Liver (tissue), 9 donors: ENCODE measurements around the gene ZBP1. TPM values are rescaled to one million over a fixed set of nuclear protein-coding genes. Genes with fewer than 3 reads are reported as not detected.

Experiments used
- DNase-seq: peaks from one replicate; pipeline ENCODE4 v3.0.0-alpha.2; 2017; ENCODE audit warnings: low spot score
- H3K27ac ChIP-seq, 2 donors: one replicate each; pipeline ENCODE4 v1.7.0; 2013; ENCODE audit warnings: inconsistent platforms in 2 of 2, low read length in 2 of 2, control low read depth in 1 of 2, low read depth in 1 of 2, mild to moderate bottlenecking in 1 of 2
- H3K27me3 ChIP-seq, 4 donors: one replicate each; pipeline versions ENCODE4 v1.6.1 to v1.7.0; 2013; ENCODE audit warnings: low read length in 3 of 4, inconsistent platforms in 1 of 4, mild to moderate bottlenecking in 1 of 4, moderate library complexity in 1 of 4; ENCODE audit not compliant: control insufficient read depth in 4 of 4, insufficient read depth in 4 of 4
- H3K36me3 ChIP-seq, 4 donors: one replicate each; pipeline versions ENCODE4 v1.6.1 to v1.7.0; 2013; ENCODE audit warnings: low read length in 3 of 4, mild to moderate bottlenecking in 3 of 4, low read depth in 1 of 4, moderate library complexity in 1 of 4; ENCODE audit not compliant: control insufficient read depth in 4 of 4, insufficient read depth in 3 of 4
- H3K4me1 ChIP-seq, 4 donors: one replicate each; pipeline versions ENCODE4 v1.6.1 to v1.7.0; 2013; ENCODE audit warnings: low read length in 3 of 4, mild to moderate bottlenecking in 3 of 4, moderate library complexity in 1 of 4; ENCODE audit not compliant: control insufficient read depth in 4 of 4, insufficient read depth in 4 of 4
- H3K4me3 ChIP-seq, 3 donors: one replicate each; pipeline versions ENCODE4 v1.6.1 to v1.7.0; 2013; ENCODE audit warnings: low read length in 3 of 3, control low read depth in 1 of 3, low read depth in 1 of 3, mild to moderate bottlenecking in 1 of 3
- H3K9ac ChIP-seq, 2 donors: one replicate each; pipeline ENCODE4 v1.7.0; 2013; ENCODE audit warnings: low read length in 2 of 2, mild to moderate bottlenecking in 2 of 2, moderate library complexity in 2 of 2, control low read depth in 1 of 2, low read depth in 1 of 2
- H3K9me3 ChIP-seq, 4 donors: one replicate each; pipeline versions ENCODE4 v1.6.1 to v1.7.0; 2013; ENCODE audit warnings: low read length in 3 of 4; ENCODE audit not compliant: control insufficient read depth in 4 of 4
- EGR1 ChIP-seq, 2 donors: IDR thresholded peaks; 2 replicates each; pipeline ENCODE4 v1.6.1; 2016 to 2018; ENCODE audit warnings: antibody characterized with exemption in 2 of 2, low read depth in 2 of 2
- FOXA2 ChIP-seq: IDR thresholded peaks from 2 replicates; pipeline ENCODE4 v1.6.1; 2016; ENCODE audit warnings: antibody characterized with exemption
- GABPA ChIP-seq, 2 donors: IDR thresholded peaks in 1 of 2; conservative IDR thresholded peaks in 1 of 2; 2 replicates each; pipeline ENCODE4 v1.6.1; 2016; ENCODE audit warnings: antibody characterized with exemption in 2 of 2, mild to moderate bottlenecking in 1 of 2, moderate library complexity in 1 of 2
- HNF4A ChIP-seq, 2 donors: conservative IDR thresholded peaks; 2 replicates each; pipeline ENCODE4 v1.6.1; 2016; ENCODE audit warnings: antibody characterized with exemption in 2 of 2, mild to moderate bottlenecking in 2 of 2
- HNF4G ChIP-seq: IDR thresholded peaks from 2 replicates; pipeline ENCODE4 v1.6.1; 2016; ENCODE audit warnings: antibody characterized with exemption
- JUND ChIP-seq, 2 donors: IDR thresholded peaks; 2 replicates each; pipeline ENCODE4 v1.6.1; 2016; ENCODE audit warnings: antibody characterized with exemption in 2 of 2
- NR2F2 ChIP-seq: IDR thresholded peaks from 2 replicates; pipeline ENCODE4 v1.6.1; 2016; ENCODE audit warnings: antibody characterized with exemption
- RAD21 ChIP-seq, 2 donors: IDR thresholded peaks; 2 replicates each; pipeline ENCODE4 v1.6.1; 2016; ENCODE audit warnings: antibody characterized with exemption in 2 of 2, mild to moderate bottlenecking in 2 of 2
- RXRA ChIP-seq, 2 donors: IDR thresholded peaks; 2 replicates each; pipeline ENCODE4 v1.6.1; 2017 to 2018; ENCODE audit warnings: antibody characterized with exemption in 2 of 2, mild to moderate bottlenecking in 1 of 2
- TAF1 ChIP-seq: conservative IDR thresholded peaks from 2 replicates; pipeline ENCODE4 v1.6.1; 2016; ENCODE audit warnings: antibody characterized with exemption, mild to moderate bottlenecking
- YY1 ChIP-seq: IDR thresholded peaks from 2 replicates; pipeline ENCODE4 v1.6.1; 2016; ENCODE audit warnings: antibody characterized with exemption, mild to moderate bottlenecking
- WGBS: extraction: QIAGEN DNeasy Blood & Tissue Kit; methylation state at CpG from one replicate; pipeline ENCODE4 v1.1.7; 2013; 5-methylcytosine and 5-hydroxymethylcytosine counted together
- polyA plus RNA-seq, 2 donors: library from polyadenylated mRNA; stranded (reverse) in 1 of 2; unstranded in 1 of 2; fragments of 200-250 nt in 1 of 2; fragments of >200 nt in 1 of 2; fragmentation: Nextera tagmentation in 1 of 2; extraction: Ambion mirVana in 1 of 2; gene quantifications; one replicate each; pipeline versions ENCODE4 v1.2.1 to v1.2.3, GENCODE V29; 2013 to 2015
- total RNA-seq, 2 donors: library from RNA; depleted of rRNA; stranded (reverse); fragments of >200 nt; gene quantifications; one replicate each; pipeline ENCODE4 v1.2.3, GENCODE V29; 2014
- TF ChIP-seq, protein P1 (sequence below): IDR thresholded peaks from 2 replicates; pipeline ENCODE4 v1.6.1; 2016; ENCODE audit warnings: antibody characterized with exemption
- TF ChIP-seq, protein P2 (sequence below): fragments of 150-350 bp; IDR thresholded peaks from 2 replicates; pipeline ENCODE4 v1.5.1; 2017; ENCODE audit warnings: improper control_type of control experiment, low read depth, low read length; ENCODE audit not compliant: missing input control
- TF ChIP-seq, protein P3 (sequence below): IDR thresholded peaks from 2 replicates; pipeline ENCODE4 v1.6.1; 2016; ENCODE audit warnings: antibody characterized with exemption
- TF ChIP-seq, protein P4 (sequence below): IDR thresholded peaks from 2 replicates; pipeline ENCODE4 v1.6.1; 2016; ENCODE audit warnings: antibody characterized with exemption, mild to moderate bottlenecking
- donor health status: healthy.
- donor health status: healthy.
- donor health status: healthy.
- donor health status: healthy.
- donor health status: healthy.

ZBP1 gene
- total and polyA plus RNA-seq, 4 donors = 0.06 to 0.42 (median 0.13) TPM

DNA sequence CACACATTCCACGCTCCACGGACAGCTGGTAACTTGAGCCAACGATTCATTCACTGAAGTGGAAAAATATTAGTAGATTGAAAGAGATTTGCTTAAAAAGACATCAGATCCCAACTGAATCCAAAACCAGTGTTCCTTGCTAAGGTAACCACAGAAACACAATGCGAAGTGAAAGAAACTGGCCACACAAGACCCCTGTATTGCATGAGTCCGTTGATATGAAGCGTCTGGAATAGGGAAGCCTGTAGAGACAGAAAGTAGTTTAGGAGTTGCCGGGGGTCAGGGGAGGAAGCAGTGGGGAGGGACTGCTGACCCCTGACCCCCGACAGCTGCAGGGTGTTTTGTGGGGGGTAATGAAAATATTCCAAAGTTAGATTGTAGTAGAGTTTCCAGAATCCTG lies 49.3 kb downstream of the ZBP1 start:
- no peaks in the 10 kb centered on the region for H3K27me3 ChIP-seq
- TF ChIP-seq, protein P1, sequence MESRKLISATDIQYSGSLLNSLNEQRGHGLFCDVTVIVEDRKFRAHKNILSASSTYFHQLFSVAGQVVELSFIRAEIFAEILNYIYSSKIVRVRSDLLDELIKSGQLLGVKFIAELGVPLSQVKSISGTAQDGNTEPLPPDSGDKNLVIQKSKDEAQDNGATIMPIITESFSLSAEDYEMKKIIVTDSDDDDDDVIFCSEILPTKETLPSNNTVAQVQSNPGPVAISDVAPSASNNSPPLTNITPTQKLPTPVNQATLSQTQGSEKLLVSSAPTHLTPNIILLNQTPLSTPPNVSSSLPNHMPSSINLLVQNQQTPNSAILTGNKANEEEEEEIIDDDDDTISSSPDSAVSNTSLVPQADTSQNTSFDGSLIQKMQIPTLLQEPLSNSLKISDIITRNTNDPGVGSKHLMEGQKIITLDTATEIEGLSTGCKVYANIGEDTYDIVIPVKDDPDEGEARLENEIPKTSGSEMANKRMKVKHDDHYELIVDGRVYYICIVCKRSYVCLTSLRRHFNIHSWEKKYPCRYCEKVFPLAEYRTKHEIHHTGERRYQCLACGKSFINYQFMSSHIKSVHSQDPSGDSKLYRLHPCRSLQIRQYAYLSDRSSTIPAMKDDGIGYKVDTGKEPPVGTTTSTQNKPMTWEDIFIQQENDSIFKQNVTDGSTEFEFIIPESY = no peak
- TF ChIP-seq YY1 (no peak), RXRA (IDR thresholded peaks at IDR 0.05) (no peak), JUND (IDR thresholded peaks at IDR 0.05) (no peak), GABPA (IDR thresholded peaks at IDR 0.05 in 1 of 2, conservative IDR thresholded peaks at IDR 0.05 in 1 of 2) (no peak), RAD21 (IDR thresholded peaks at IDR 0.05) (no peak), HNF4G (no peak), TAF1 (no peak), HNF4A (conservative IDR thresholded peaks at IDR 0.05) (no peak), EGR1 (IDR thresholded peaks at IDR 0.05; ENCODE audit: low read depth in 2 of 2) (no peak), NR2F2 (no peak), FOXA2 (no peak)
- TF ChIP-seq, protein P2, sequence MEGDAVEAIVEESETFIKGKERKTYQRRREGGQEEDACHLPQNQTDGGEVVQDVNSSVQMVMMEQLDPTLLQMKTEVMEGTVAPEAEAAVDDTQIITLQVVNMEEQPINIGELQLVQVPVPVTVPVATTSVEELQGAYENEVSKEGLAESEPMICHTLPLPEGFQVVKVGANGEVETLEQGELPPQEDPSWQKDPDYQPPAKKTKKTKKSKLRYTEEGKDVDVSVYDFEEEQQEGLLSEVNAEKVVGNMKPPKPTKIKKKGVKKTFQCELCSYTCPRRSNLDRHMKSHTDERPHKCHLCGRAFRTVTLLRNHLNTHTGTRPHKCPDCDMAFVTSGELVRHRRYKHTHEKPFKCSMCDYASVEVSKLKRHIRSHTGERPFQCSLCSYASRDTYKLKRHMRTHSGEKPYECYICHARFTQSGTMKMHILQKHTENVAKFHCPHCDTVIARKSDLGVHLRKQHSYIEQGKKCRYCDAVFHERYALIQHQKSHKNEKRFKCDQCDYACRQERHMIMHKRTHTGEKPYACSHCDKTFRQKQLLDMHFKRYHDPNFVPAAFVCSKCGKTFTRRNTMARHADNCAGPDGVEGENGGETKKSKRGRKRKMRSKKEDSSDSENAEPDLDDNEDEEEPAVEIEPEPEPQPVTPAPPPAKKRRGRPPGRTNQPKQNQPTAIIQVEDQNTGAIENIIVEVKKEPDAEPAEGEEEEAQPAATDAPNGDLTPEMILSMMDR = no peak
- TF ChIP-seq, protein P3, sequence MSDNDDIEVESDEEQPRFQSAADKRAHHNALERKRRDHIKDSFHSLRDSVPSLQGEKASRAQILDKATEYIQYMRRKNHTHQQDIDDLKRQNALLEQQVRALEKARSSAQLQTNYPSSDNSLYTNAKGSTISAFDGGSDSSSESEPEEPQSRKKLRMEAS = no peak
- TF ChIP-seq, protein P4, sequence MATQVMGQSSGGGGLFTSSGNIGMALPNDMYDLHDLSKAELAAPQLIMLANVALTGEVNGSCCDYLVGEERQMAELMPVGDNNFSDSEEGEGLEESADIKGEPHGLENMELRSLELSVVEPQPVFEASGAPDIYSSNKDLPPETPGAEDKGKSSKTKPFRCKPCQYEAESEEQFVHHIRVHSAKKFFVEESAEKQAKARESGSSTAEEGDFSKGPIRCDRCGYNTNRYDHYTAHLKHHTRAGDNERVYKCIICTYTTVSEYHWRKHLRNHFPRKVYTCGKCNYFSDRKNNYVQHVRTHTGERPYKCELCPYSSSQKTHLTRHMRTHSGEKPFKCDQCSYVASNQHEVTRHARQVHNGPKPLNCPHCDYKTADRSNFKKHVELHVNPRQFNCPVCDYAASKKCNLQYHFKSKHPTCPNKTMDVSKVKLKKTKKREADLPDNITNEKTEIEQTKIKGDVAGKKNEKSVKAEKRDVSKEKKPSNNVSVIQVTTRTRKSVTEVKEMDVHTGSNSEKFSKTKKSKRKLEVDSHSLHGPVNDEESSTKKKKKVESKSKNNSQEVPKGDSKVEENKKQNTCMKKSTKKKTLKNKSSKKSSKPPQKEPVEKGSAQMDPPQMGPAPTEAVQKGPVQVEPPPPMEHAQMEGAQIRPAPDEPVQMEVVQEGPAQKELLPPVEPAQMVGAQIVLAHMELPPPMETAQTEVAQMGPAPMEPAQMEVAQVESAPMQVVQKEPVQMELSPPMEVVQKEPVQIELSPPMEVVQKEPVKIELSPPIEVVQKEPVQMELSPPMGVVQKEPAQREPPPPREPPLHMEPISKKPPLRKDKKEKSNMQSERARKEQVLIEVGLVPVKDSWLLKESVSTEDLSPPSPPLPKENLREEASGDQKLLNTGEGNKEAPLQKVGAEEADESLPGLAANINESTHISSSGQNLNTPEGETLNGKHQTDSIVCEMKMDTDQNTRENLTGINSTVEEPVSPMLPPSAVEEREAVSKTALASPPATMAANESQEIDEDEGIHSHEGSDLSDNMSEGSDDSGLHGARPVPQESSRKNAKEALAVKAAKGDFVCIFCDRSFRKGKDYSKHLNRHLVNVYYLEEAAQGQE = no peak
- no peak for DNase-seq
- WGBS = 72% methylated on average over 8 of the region's 8 CpGs
- no peaks in the 10 kb centered on the region for H3K36me3 ChIP-seq
- H3K4me3 ChIP-seq = no peak overlapping the region
- H3K27ac ChIP-seq = peak overlapping the region; percentile 88 to 92
- H3K4me1 ChIP-seq = peaks cover 4 to 33% (median 16%) of the 10 kb centered on the region in 4 donors
- peak overlapping the region in 1 of 2 donors; percentile 50 for H3K9ac ChIP-seq
- no peaks in the 10 kb centered on the region for H3K9me3 ChIP-seq

DNA sequence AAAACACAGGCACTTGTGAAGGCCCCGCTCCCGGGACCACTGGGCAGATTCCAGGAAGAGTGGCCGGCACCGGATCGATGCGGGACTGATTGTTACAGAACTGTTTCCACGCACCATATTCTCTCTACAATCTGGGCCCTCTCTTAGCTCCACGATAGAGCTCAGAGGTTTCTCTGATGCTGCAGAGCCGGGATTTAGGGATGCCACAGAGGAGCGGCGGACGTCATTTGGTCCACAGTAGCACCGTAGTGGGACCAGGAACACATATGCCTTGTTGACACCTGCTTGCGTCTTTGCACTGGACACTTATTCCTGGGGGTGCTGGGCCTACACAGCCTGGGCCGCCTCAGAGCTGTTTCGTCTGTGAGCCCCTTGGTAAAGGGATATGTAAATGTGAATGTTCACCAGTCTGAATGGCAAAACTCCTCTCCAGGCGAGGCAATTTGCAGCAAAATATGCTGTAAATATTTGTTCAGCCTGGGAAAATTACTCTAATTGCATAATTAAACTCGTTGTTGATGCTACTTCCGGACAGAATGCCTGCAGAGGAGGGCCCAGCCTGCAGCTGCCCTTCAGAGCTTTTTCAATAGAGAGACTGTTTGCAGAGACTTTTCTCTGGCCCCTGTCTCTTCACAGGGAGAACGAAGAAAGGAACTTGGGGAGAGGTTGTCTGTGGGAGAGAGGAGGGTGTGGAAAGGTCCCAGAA lies 49.9 kb downstream of the ZBP1 start:
- TF ChIP-seq HNF4A (conservative IDR thresholded peaks at IDR 0.05) (peak in 1 of 2 donors; percentile 17), EGR1 (IDR thresholded peaks at IDR 0.05; ENCODE audit: low read depth in 2 of 2) (no peak)
- 52% methylated on average over 20 of the region's 20 CpGs for WGBS
- H3K9ac ChIP-seq = peak overlapping the region in 1 of 2 donors; percentile 82
- H3K9me3 ChIP-seq = no peaks in the 10 kb centered on the region
- H3K27me3 ChIP-seq = no peaks in the 10 kb centered on the region
- H3K4me3 ChIP-seq = no peak overlapping the region
- DNase-seq = no peak
- H3K27ac ChIP-seq = peak overlapping the region; percentile 88 to 92
- no peaks in the 10 kb centered on the region for H3K36me3 ChIP-seq
- H3K4me1 ChIP-seq = peaks cover 4 to 39% (median 18%) of the 10 kb centered on the region in 4 donors
